ENCODE results near the gene SELENON.

GRCh38 chr1:25821630-25822091, 21.7 kb downstream of the SELENON start:
- TF ChIP-seq EZH2 (IDR thresholded peaks at IDR 0.05; ENCODE audit: borderline replicate concordance, low read length), result no peak
- TF ChIP-seq CTCF (IDR thresholded peaks at IDR 0.05; ENCODE audit: low read length), result no peak

All from OCI-LY1 (cell line).